SU-DHL-6 (cell line): ENCODE measurements around the gene SMAP2.

Source experiments
- H2AFZ ChIP-seq: fragments of 200-600 bp; sonication (generic); 2 replicates; pipeline ENCODE4 v1.6.1; 2014; ENCODE audit warnings: low read depth, mild to moderate bottlenecking, moderate library complexity, mixed read lengths, antibody characterized with exemption, low read length; ENCODE audit not compliant: severe bottlenecking
- H3F3A ChIP-seq: fragments of 200-600 bp; shearing (Covaris generic); 2 replicates; pipeline ENCODE4 v1.6.0; 2016; ENCODE audit warnings: antibody characterized with exemption, mild to moderate bottlenecking; ENCODE audit not compliant: insufficient read depth
- H3K27ac ChIP-seq: fragments of 200-600 bp; sonication (generic); 2 replicates; pipeline ENCODE4 v1.5.1; 2016; ENCODE audit warnings: low read depth, mild to moderate bottlenecking, low read length, moderate library complexity, mixed read lengths
- H3K27me3 ChIP-seq: fragments of 200-600 bp; sonication (generic), shearing (Covaris generic); 2 replicates; pipeline ENCODE4 v1.6.0; 2014; ENCODE audit warnings: mild to moderate bottlenecking, low read length
- H3K36me3 ChIP-seq: fragments of 200-600 bp; sonication (generic); 2 replicates; pipeline ENCODE4 v1.6.1; 2014; ENCODE audit warnings: mild to moderate bottlenecking, low read length, mixed read lengths
- H3K4me2 ChIP-seq: fragments of 300-600, 200-600 bp; shearing (Covaris generic), sonication (generic); 2 replicates; pipeline ENCODE4 v1.6.0; 2014; ENCODE audit warnings: low read length, low read depth, mild to moderate bottlenecking; ENCODE audit not compliant: poor library complexity, severe bottlenecking
- H3K4me3 ChIP-seq: fragments of 200-600 bp; sonication (generic); 2 replicates; pipeline ENCODE4 v1.5.1; 2014; ENCODE audit warnings: antibody characterized with exemption, low read length, mild to moderate bottlenecking, mixed read lengths; ENCODE audit not compliant: insufficient read depth, poor library complexity, severe bottlenecking
- H3K79me2 ChIP-seq: fragments of 200-600 bp; sonication (generic); 2 replicates; pipeline ENCODE4 v1.6.1; 2014; ENCODE audit warnings: mild to moderate bottlenecking, low read length, moderate library complexity; ENCODE audit not compliant: insufficient read depth
- H3K9ac ChIP-seq: fragments of 200-600 bp; sonication (generic); 2 replicates; pipeline ENCODE4 v1.7.0; 2014; ENCODE audit warnings: mild to moderate bottlenecking, low read length
- H3K9me2 ChIP-seq: fragments of 200-600 bp; sonication (generic); replicated peaks from 2 replicates; pipeline ENCODE4 v1.6.1; 2014; ENCODE audit warnings: low read length; ENCODE audit not compliant: insufficient read depth
- H3K9me3 ChIP-seq: fragments of 200-600 bp; sonication (generic); 2 replicates; pipeline ENCODE4 v1.6.1; 2014; ENCODE audit warnings: low read length, mixed read lengths; ENCODE audit not compliant: insufficient read depth
- H4K20me1 ChIP-seq: fragments of 200-600 bp; sonication (generic); 2 replicates; pipeline ENCODE4 v1.6.1; 2014; ENCODE audit warnings: low read depth, mild to moderate bottlenecking, antibody characterized with exemption, low read length, moderate library complexity, mixed read lengths
- EZH2phosphoT487 ChIP-seq: fragments of 200-600 bp; sonication (generic), shearing (Covaris generic); conservative IDR thresholded peaks from 2 replicates; pipeline ENCODE4 v1.6.1; 2018; ENCODE audit warnings: mild to moderate bottlenecking, antibody characterized with exemption, low read length, moderate library complexity, mixed read lengths
- TF ChIP-seq, protein P1 (sequence below): fragments of 200-600 bp; sonication (generic); IDR thresholded peaks from one replicate; pipeline ENCODE4 v1.5.1; 2017; ENCODE audit warnings: antibody characterized with exemption, mild to moderate bottlenecking, low read length, moderate library complexity; ENCODE audit not compliant: insufficient read depth, poor library complexity, severe bottlenecking

SMAP2 gene

DNA sequence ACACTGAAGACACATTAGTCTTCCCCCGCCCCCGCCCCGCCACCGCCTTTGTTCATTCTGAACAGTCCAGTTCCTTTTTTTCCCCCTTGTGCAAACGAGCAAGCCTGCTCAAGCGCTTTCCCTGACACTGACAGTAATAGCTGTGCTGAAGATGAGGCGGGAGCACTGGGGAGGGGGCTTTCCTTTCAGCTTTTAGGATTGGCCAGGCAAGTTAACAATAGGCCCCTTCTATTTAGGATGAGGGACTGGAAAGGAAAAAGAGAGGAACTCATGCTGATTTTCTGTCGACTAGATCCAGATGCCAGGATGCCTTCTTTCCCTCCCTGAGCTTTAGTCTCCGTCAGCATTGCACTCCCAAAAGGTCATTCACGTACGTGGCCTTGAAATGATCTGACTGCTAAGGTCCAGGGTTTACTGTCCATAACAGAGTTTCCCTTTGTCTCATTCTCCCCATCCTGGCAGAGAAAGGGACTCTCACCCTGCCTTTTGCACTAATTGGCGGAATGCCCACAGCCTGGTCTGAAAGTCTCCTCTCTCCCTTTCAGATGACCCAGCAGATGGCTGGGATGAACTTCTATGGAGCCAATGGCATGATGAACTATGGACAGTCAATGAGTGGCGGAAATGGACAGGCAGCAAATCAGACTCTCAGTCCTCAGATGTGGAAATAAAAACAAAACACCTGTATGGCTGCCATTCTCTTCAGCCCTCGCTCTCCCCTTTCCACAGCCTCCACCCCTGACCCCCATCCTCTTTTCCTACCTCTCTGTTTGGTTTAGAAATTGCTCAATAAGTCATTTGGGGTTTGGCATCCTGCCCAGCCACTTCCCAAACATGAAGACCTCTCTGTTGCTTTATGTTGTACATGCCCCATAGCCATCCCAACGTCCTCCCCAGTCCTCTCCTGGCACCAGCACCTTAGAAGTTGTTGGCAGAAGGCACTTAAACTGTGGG, 48.2 kb downstream of the SMAP2 start:
- TF ChIP-seq, protein P1, sequence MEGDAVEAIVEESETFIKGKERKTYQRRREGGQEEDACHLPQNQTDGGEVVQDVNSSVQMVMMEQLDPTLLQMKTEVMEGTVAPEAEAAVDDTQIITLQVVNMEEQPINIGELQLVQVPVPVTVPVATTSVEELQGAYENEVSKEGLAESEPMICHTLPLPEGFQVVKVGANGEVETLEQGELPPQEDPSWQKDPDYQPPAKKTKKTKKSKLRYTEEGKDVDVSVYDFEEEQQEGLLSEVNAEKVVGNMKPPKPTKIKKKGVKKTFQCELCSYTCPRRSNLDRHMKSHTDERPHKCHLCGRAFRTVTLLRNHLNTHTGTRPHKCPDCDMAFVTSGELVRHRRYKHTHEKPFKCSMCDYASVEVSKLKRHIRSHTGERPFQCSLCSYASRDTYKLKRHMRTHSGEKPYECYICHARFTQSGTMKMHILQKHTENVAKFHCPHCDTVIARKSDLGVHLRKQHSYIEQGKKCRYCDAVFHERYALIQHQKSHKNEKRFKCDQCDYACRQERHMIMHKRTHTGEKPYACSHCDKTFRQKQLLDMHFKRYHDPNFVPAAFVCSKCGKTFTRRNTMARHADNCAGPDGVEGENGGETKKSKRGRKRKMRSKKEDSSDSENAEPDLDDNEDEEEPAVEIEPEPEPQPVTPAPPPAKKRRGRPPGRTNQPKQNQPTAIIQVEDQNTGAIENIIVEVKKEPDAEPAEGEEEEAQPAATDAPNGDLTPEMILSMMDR = no peak
- no peak for TF ChIP-seq EZH2phosphoT487
- no peak overlapping the region for H3K4me2 ChIP-seq
- no peak overlapping the region for H3K27ac ChIP-seq
- no peaks in the 10 kb centered on the region for H3F3A ChIP-seq
- no peak overlapping the region for H2AFZ ChIP-seq
- H3K79me2 ChIP-seq = no peaks in the 10 kb centered on the region
- no peaks in the 10 kb centered on the region for H4K20me1 ChIP-seq
- no peaks in the 10 kb centered on the region for H3K9me3 ChIP-seq
- no peak overlapping the region for H3K4me3 ChIP-seq
- H3K9ac ChIP-seq = no peak overlapping the region
- H3K9me2 ChIP-seq = no peaks in the 10 kb centered on the region
- 0 out of 2 replicates have a peak, but pooled peaks cover 5% of the 10 kb centered on the region for H3K36me3 ChIP-seq
- no peaks in the 10 kb centered on the region for H3K27me3 ChIP-seq

DNA sequence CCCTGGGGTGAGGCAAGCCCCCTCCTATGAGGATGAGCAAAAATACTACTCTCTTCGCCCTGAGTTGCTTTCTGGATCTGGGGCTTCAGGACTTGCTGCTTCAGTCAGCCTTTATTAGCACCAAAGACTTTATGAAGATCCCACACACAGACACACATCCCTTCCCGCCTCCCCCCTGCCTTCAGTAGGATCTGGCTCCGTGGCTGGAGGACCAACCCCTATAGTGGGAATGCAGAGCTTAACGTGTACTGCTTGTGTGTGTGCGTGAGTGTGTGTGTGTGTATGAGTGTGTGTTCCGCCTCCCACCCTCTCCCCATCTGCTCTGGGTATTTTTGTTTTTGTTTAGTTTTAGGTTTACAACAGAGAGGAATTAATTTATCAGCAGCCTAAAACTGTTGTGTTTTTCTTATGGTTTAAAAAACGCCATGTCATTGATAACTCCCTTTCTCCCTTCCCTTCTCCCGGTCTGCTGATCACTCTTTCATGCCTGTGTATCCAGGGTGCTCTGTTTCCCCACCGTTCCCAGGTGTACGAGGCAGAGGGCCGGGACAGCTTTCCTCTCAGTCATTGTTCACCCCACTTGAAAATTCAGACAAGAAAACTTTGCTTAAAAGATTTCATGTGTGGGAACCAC, 49.2 kb downstream of the SMAP2 start:
- H3K27me3 ChIP-seq = no peaks in the 10 kb centered on the region
- no peaks in the 10 kb centered on the region for H3K9me3 ChIP-seq
- TF ChIP-seq, protein P1 = no peak
- no peak for TF ChIP-seq EZH2phosphoT487
- no peak overlapping the region for H3K4me3 ChIP-seq
- no peaks in the 10 kb centered on the region for H3K36me3 ChIP-seq
- H2AFZ ChIP-seq = no peak overlapping the region
- H3K9ac ChIP-seq = no peak overlapping the region
- no peaks in the 10 kb centered on the region for H3K79me2 ChIP-seq
- H4K20me1 ChIP-seq = no peaks in the 10 kb centered on the region
- no peak overlapping the region for H3K4me2 ChIP-seq
- no peaks in the 10 kb centered on the region for H3F3A ChIP-seq
- no peak overlapping the region for H3K27ac ChIP-seq
- H3K9me2 ChIP-seq = no peaks in the 10 kb centered on the region

DNA sequence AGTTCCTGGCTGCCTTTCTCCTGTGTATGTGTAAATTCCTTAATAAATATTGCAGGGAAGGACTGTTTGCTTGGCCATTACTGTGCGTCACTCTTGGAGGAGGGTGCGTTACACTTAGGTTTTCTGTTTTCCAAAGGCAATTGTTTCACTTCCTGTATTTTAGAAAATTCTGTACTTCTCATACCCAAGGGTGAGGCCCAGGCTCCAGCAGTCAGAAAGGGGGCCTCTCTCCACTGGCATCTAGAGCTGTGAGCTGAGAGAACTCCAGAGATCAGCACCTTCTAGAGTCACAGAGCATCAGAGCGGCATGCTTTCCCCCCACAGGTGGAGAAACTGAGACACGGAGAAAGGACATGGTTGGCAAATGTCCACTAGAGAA, 49.7 kb downstream of the SMAP2 start:
- H3K36me3 ChIP-seq = no peaks in the 10 kb centered on the region
- H2AFZ ChIP-seq = no peak overlapping the region
- H3K9me3 ChIP-seq = no peaks in the 10 kb centered on the region
- no peaks in the 10 kb centered on the region for H3F3A ChIP-seq
- no peaks in the 10 kb centered on the region for H3K27me3 ChIP-seq
- no peaks in the 10 kb centered on the region for H3K9me2 ChIP-seq
- H3K4me2 ChIP-seq = no peak overlapping the region
- TF ChIP-seq, protein P1 = no peak
- no peak for TF ChIP-seq EZH2phosphoT487
- no peak overlapping the region for H3K9ac ChIP-seq
- no peaks in the 10 kb centered on the region for H4K20me1 ChIP-seq
- no peaks in the 10 kb centered on the region for H3K79me2 ChIP-seq
- no peak overlapping the region for H3K27ac ChIP-seq
- no peak overlapping the region for H3K4me3 ChIP-seq
